A549 (cell line): ENCODE data around the gene CMIP. TPM values are rescaled to one million over a fixed set of nuclear protein-coding genes. Genes with fewer than 3 reads are reported as not detected.

Source experiments
- ATAC-seq, 2 experiments: fragments of 200-7000 bp in 1 of 2; fragments of >200 bp in 1 of 2; cut with Nextera tagmentation in 1 of 2; cut with Tn5 transposase in 1 of 2; 3 replicates each; pipeline versions ENCODE4 v1.8.0 to v1.9.1; 2018 to 2020; ENCODE audit warnings: mild to moderate bottlenecking in 1 of 2, moderate library complexity in 1 of 2
- CTCF ChIA-PET: fragments of 300-600 bp; sonication (Branson Sonifier 250); formaldehyde crosslinking; extraction: SDS; loops from one replicate; lab custom pipeline; 2021; ENCODE audit warnings: antibody characterized with exemption, inconsistent platforms; lab: Yijun Ruan, JAX
- POLR2A ChIA-PET: fragments of 350-600 bp; formaldehyde crosslinking; extraction: SDS; loops from one replicate; lab custom pipeline; 2021; ENCODE audit warnings: antibody characterized with exemption, inconsistent platforms; lab: Yijun Ruan, JAX
- DNase-seq, 2 experiments: peaks; one replicate each; pipeline versions ENCODE4 v3.0.0 to v3.0.0-alpha.2; 2011 to 2016; ENCODE audit warnings: low read depth in 1 of 2, low spot score in 1 of 2
- FAIRE-seq: peaks from 2 replicates; lab custom pipeline; 2011; peaks lifted over from hg19 to GRCh38; lab: Jason Lieb, UNC
- H3K27ac ChIP-seq, 2 experiments: fragments of >200 bp; sonication (Bioruptor Twin); formaldehyde crosslinking; 3 replicates each; pipeline ENCODE4 v1.5.1; 2016 to 2017
- H3K4me1 ChIP-seq: fragments of >200 bp; sonication (Bioruptor Twin); formaldehyde crosslinking; 3 replicates; pipeline ENCODE4 v1.6.1; 2016
- H3K4me2 ChIP-seq: fragments of >200 bp; sonication (Bioruptor Twin); formaldehyde crosslinking; 3 replicates; pipeline ENCODE4 v1.6.1; 2016
- H3K4me3 ChIP-seq: fragments of >200 bp; sonication (Bioruptor Twin); formaldehyde crosslinking; 3 replicates; pipeline ENCODE4 v1.5.1; 2016
- H3K9me3 ChIP-seq: fragments of >200 bp; sonication (Bioruptor Twin); formaldehyde crosslinking; 3 replicates; pipeline ENCODE4 v1.6.1; 2016
- BCL3 ChIP-seq: fragments of >200 bp; sonication (Bioruptor Twin); formaldehyde crosslinking; IDR thresholded peaks from 3 replicates; pipeline ENCODE4 v1.6.1; 2016
- CEBPB ChIP-seq, 2 experiments: fragments of >200 bp in 1 of 2; sonication (Bioruptor Twin) in 1 of 2; formaldehyde crosslinking in 1 of 2; IDR thresholded peaks; 2 replicates each; pipeline ENCODE4 v1.6.1; 2012 to 2016
- ESRRA ChIP-seq: fragments of 150-350 bp; IDR thresholded peaks from 2 replicates; pipeline ENCODE4 v1.6.1; 2014; ENCODE audit warnings: mild to moderate bottlenecking, low read length, borderline replicate concordance
- FOSL2 ChIP-seq, 2 experiments: fragments of 450-650 bp in 1 of 2; fragments of >200 bp in 1 of 2; sonication (Bioruptor Twin) in 1 of 2; formaldehyde crosslinking; IDR thresholded peaks; 2 replicates each; pipeline versions ENCODE4 v1.5.0 to v1.6.1; 2016 to 2020; ENCODE audit warnings: mild to moderate bottlenecking in 1 of 2, moderate library complexity in 1 of 2
- HES2 ChIP-seq: fragments of >200 bp; sonication (Bioruptor Twin); formaldehyde crosslinking; IDR thresholded peaks from 2 replicates; pipeline ENCODE4 v1.6.1; 2016
- HEYL ChIP-seq: fragments of 250-450 bp; sonication (Bioruptor Pico); IDR thresholded peaks from 2 replicates; pipeline ENCODE4 v1.8.0; 2021; ENCODE audit warnings: mild to moderate bottlenecking, moderate library complexity
- HMGXB4 ChIP-seq: fragments of 250-450 bp; sonication (Bioruptor Pico); IDR thresholded peaks from 2 replicates; pipeline ENCODE4 v1.5.0; 2021; ENCODE audit warnings: mild to moderate bottlenecking, moderate library complexity, borderline replicate concordance
- HOXA7 ChIP-seq: fragments of 250-450 bp; sonication (Bioruptor Pico); IDR thresholded peaks from 2 replicates; pipeline ENCODE4 v1.5.0; 2020; ENCODE audit warnings: mild to moderate bottlenecking, moderate library complexity
- JUNB ChIP-seq: fragments of >200 bp; sonication (Bioruptor Twin); formaldehyde crosslinking; IDR thresholded peaks from 2 replicates; pipeline ENCODE4 v1.6.1; 2016
- KDM5A ChIP-seq: fragments of 200-600 bp; sonication (generic); IDR thresholded peaks from 2 replicates; pipeline ENCODE4 v1.6.1; 2016; ENCODE audit warnings: antibody characterized with exemption, mild to moderate bottlenecking
- MYC ChIP-seq: IDR thresholded peaks from 2 replicates; pipeline ENCODE4 v1.6.1; 2012; ENCODE audit warnings: mild to moderate bottlenecking, inconsistent platforms, low read length, improper control_type of control experiment, borderline replicate concordance
- PBX3 ChIP-seq: IDR thresholded peaks from 2 replicates; pipeline ENCODE4 v1.6.1; 2012
- PHF8 ChIP-seq: fragments of 200-600 bp; sonication (generic); IDR thresholded peaks from 2 replicates; pipeline ENCODE4 v1.6.1; 2016; ENCODE audit warnings: low read depth, mild to moderate bottlenecking, antibody characterized with exemption, moderate library complexity, borderline replicate concordance
- RAD21 ChIP-seq, 2 experiments: fragments of >200 bp in 1 of 2; sonication (Bioruptor Twin) in 1 of 2; formaldehyde crosslinking in 1 of 2; IDR thresholded peaks in 1 of 2; conservative IDR thresholded peaks in 1 of 2; 2 replicates in 1 of 2; 3 replicates in 1 of 2; pipeline ENCODE4 v1.6.1; 2012 to 2018; ENCODE audit warnings: inconsistent platforms in 1 of 2
- RFX5 ChIP-seq: fragments of 450-650 bp; IDR thresholded peaks from 2 replicates; pipeline ENCODE4 v1.7.1; 2014; ENCODE audit warnings: antibody characterized with exemption, mild to moderate bottlenecking, moderate library complexity
- RNF2 ChIP-seq: fragments of 200-600 bp; sonication (generic); IDR thresholded peaks from 2 replicates; pipeline ENCODE4 v1.6.1; 2016; ENCODE audit warnings: low read depth, mild to moderate bottlenecking, antibody characterized with exemption, moderate library complexity, borderline replicate concordance
- TP53 ChIP-seq: fragments of 250-450 bp; sonication (Bioruptor Pico); IDR thresholded peaks from 2 replicates; pipeline ENCODE4 v1.5.0; 2021; ENCODE audit warnings: mild to moderate bottlenecking, moderate library complexity
- USF2 ChIP-seq: fragments of 450-650 bp; IDR thresholded peaks from 2 replicates; pipeline ENCODE4 v1.6.1; 2014; ENCODE audit warnings: antibody characterized with exemption
- ZC3H11A ChIP-seq: fragments of 450-650 bp; IDR thresholded peaks from 2 replicates; pipeline ENCODE4 v1.6.1; 2014; ENCODE audit warnings: antibody characterized with exemption, mild to moderate bottlenecking
- ZNF302 ChIP-seq: fragments of 250-450 bp; sonication (Bioruptor Pico); IDR thresholded peaks from 2 replicates; pipeline ENCODE4 v1.9.0; 2021; ENCODE audit warnings: inconsistent platforms, mild to moderate bottlenecking, moderate library complexity
- WGBS: methylation state at CpG from one replicate; pipeline ENCODE4 v1.1.6; 2017; ENCODE audit errors: missing lambda C conversion rate; 5-methylcytosine and 5-hydroxymethylcytosine counted together
- polyA plus RNA-seq, 4 experiments: library from polyadenylated mRNA; depleted of rRNA in 3 of 4; stranded (reverse); fragments of >200 nt; fragmentation: RNase III in 1 of 4; extraction: RNeasy Plus Mini Kit Qiagen cat#74134 plus additional on column Dnase treatment in 1 of 4; gene quantifications; 2 replicates in 3 of 4; 3 replicates in 1 of 4; pipeline ENCODE4 v1.2.3, GENCODE V29; 2011 to 2017

The CMIP gene
- polyA plus RNA-seq, 2 of the 4 experiments (the other 2 are of a cell fraction), result 21.6 to 125 TPM

GRCh38 chr16:81733295-81733694 lies 288.7 kb downstream of the CMIP start (continued):
- TF ChIP-seq MYC, result no peak
- no peak for TF ChIP-seq HMGXB4 (CRISPR knock-in tag)
- no peak for TF ChIP-seq HEYL (CRISPR knock-in tag)
- no peak for TF ChIP-seq TP53 (CRISPR knock-in tag)
- TF ChIP-seq RFX5, result no peak
- no peak for TF ChIP-seq USF2
- no peak for TF ChIP-seq RAD21 (conservative IDR thresholded peaks at IDR 0.05 in 1 of 2, IDR thresholded peaks at IDR 0.05 in 1 of 2)
- TF ChIP-seq BCL3, result no peak
- no peak for TF ChIP-seq RNF2

GRCh38 chr16:81734632-81735434 lies 290.2 kb downstream of the CMIP start:
- no peak for TF ChIP-seq HMGXB4 (CRISPR knock-in tag)
- TF ChIP-seq CEBPB (IDR thresholded peaks at IDR 0.05), result no peak
- no peak for TF ChIP-seq ZC3H11A
- TF ChIP-seq PBX3, result no peak
- no peak for TF ChIP-seq KDM5A
- TF ChIP-seq FOSL2 (IDR thresholded peaks at IDR 0.05), result no peak
- TF ChIP-seq FOSL2 (CRISPR knock-in tag; IDR thresholded peaks at IDR 0.05), result no peak
- TF ChIP-seq JUNB, result no peak
- no peak for TF ChIP-seq PHF8
- TF ChIP-seq HEYL (CRISPR knock-in tag), result no peak
- no peak for TF ChIP-seq ZNF302
- TF ChIP-seq ESRRA, result no peak
- TF ChIP-seq USF2, result no peak
- TF ChIP-seq HOXA7, result no peak
- no peak for TF ChIP-seq HES2

More at GRCh38 chr16:81734632-81735434, 290.2 kb downstream of the CMIP start:
- CTCF ChIA-PET, result interaction anchor here (0.7 to 9.9 kb wide), 12 partner anchors 10 to 699 kb away, joined by 3 to 91 read pairs (median 4); partner anchors contain the start of gene ATMIN
- H3K4me2 ChIP-seq, result no peak overlapping the region
- no peak overlapping the region for H3K4me3 ChIP-seq
- peaks cover 29% of the 10 kb centered on the region for H3K4me1 ChIP-seq
- POLR2A ChIA-PET, result no interaction called here
- FAIRE-seq, result no peak
- DNase-seq, result no peak
- ATAC-seq, result no peak
- peak overlapping the region; percentile 29 to 68; a peak in 3 of 6 replicates for H3K27ac ChIP-seq
- no peaks in the 10 kb centered on the region for H3K9me3 ChIP-seq
- 86% methylated on average over 6 of the region's 6 CpGs for WGBS
